Head of caudate nucleus (tissue), 42 donors: Measurements from ENCODE around the gene EVI5.

ENCODE experiments used
- DNase-seq, 42 donors: peaks; one replicate each; pipeline versions ENCODE4 v3.0.0 to v3.0.0-alpha.2; 2020 to 2021; ENCODE audit warnings: mixed read lengths in 7 of 42
- intact Hi-C: fragments of 100-400 bp; cut with DNase I; formaldehyde crosslinking; loops from one replicate; pipeline ENCODE4 v1.15.0; 2022

EVI5 gene

GRCh38 chr1:92503926-92504285, 281.0 kb downstream of the EVI5 start:
- intact Hi-C loops, result no loop called here
- DNase-seq, result no peak

- DNase-seq, result no peak
- intact Hi-C loops, result no loop called here
These were observed 281.6 kb downstream of the EVI5 start for GRCh38 chr1:92503043-92503925.

- no peak for DNase-seq
These were observed 282.7 kb downstream of the EVI5 start for GRCh38 chr1:92502247-92502646.

GRCh38 chr1:92500552-92500951, 284.4 kb downstream of the EVI5 start:
- intact Hi-C loops, result no loop called here
- no peak for DNase-seq

More at GRCh38 chr1:92502247-92502646, 282.7 kb downstream of the EVI5 start:
- intact Hi-C loops, result no loop called here

- intact Hi-C loops, result no loop called here
- DNase-seq, result no peak
These were observed 289.4 kb downstream of the EVI5 start for GRCh38 chr1:92495392-92496063.

- DNase-seq, result no peak
- intact Hi-C loops, result no loop called here
These were observed 290.3 kb downstream of the EVI5 start for GRCh38 chr1:92494485-92495141.

- DNase-seq, result no peak
- intact Hi-C loops, result no loop called here
These were observed 291.8 kb downstream of the EVI5 start for GRCh38 chr1:92493139-92493538.

GRCh38 chr1:92488832-92489231, 296.1 kb downstream of the EVI5 start:
- DNase-seq, result no peak
- intact Hi-C loops, result no loop called here

GRCh38 chr1:92488416-92488815, 296.5 kb downstream of the EVI5 start:
- intact Hi-C loops, result no loop called here
- no peak for DNase-seq

- intact Hi-C loops, result no loop called here
- DNase-seq, result no peak
These were observed 297.8 kb downstream of the EVI5 start for GRCh38 chr1:92487078-92487605.

- intact Hi-C loops, result no loop called here
These were observed 298.4 kb downstream of the EVI5 start, which contains the start of gene GFI1 for GRCh38 chr1:92486251-92487077. Gene GFI1 (minus strand): TSS chr1:92486925. CDS start chr1:92483487, 3,438 bp downstream.

GRCh38 chr1:92485381-92486250, 299.3 kb downstream of the EVI5 start:
- DNase-seq, result peak in 8 of 42 donors; percentile 23 to 46 (median 34)
- intact Hi-C loops, result no loop called here

More at GRCh38 chr1:92486251-92487077, 298.4 kb downstream of the EVI5 start, which contains the start of gene GFI1:
- no peak for DNase-seq

- intact Hi-C loops, result no loop called here
- no peak for DNase-seq
These were observed 300.2 kb downstream of the EVI5 start for GRCh38 chr1:92484472-92485380.

- DNase-seq, result no peak
- intact Hi-C loops, result no loop called here
These were observed 301.1 kb downstream of the EVI5 start for GRCh38 chr1:92483610-92484471.

GRCh38 chr1:92482665-92483609, 302.0 kb downstream of the EVI5 start:
- DNase-seq, result no peak
- intact Hi-C loops, result no loop called here
